ENCODE data around the gene ARHGAP15.

DNA sequence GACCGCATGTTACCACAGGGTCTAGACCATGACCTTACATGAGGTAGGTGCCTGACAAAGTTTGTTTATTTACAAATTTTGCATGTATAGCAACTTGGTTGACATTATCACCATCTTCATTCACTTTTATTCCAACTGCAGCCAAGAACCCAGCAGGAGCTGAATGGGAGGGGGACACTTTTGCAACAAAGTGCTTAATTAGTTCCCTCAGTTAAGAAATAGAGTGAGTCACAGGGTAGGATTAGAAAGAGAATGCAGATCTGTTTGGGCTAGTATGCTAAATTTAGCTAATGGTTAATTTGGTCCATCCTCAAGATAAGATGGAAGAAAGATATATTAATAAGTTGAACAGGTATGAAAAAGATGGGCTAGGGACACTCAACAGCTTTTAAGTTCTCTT, 678.9 kb downstream of the ARHGAP15 start:
- TF ChIP-seq, protein P1, sequence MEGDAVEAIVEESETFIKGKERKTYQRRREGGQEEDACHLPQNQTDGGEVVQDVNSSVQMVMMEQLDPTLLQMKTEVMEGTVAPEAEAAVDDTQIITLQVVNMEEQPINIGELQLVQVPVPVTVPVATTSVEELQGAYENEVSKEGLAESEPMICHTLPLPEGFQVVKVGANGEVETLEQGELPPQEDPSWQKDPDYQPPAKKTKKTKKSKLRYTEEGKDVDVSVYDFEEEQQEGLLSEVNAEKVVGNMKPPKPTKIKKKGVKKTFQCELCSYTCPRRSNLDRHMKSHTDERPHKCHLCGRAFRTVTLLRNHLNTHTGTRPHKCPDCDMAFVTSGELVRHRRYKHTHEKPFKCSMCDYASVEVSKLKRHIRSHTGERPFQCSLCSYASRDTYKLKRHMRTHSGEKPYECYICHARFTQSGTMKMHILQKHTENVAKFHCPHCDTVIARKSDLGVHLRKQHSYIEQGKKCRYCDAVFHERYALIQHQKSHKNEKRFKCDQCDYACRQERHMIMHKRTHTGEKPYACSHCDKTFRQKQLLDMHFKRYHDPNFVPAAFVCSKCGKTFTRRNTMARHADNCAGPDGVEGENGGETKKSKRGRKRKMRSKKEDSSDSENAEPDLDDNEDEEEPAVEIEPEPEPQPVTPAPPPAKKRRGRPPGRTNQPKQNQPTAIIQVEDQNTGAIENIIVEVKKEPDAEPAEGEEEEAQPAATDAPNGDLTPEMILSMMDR (IDR thresholded peaks at IDR 0.05; ENCODE audit: insufficient read depth, low read length, poor library complexity, severe bottlenecking), result no peak
- TF ChIP-seq EZH2phosphoT487 (conservative IDR thresholded peaks at IDR 0.05; ENCODE audit: low read length), result no peak

All from SU-DHL-6 (cell line).